Measurements from ENCODE around the gene PATJ. TPM values are rescaled to one million over a fixed set of nuclear protein-coding genes. Genes with fewer than 3 reads are reported as not detected.

The PATJ gene
- total RNA-seq, 1 donor from 2014 or later: 126 TPM

DNA sequence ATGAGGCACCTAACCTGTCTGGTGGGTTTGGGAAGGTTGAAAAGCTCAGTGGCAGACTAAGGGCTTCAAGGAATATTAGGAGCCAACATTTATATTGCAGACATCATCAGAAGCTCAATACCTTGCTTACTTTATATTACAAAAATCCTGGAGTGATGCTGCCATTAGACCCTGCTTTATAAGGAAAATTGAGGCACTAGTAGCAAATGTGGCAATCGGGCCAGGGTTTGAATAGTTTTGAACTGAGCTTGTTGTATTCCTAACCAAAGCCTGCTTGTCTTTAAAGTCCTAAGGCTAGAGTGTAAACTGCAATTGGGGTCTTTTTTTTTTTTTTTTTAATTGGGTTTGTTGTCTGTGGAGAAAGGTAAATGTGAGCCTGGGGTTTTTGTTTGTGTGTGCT, 466.7 kb downstream of the PATJ start:
- TF ChIP-seq, protein P1, sequence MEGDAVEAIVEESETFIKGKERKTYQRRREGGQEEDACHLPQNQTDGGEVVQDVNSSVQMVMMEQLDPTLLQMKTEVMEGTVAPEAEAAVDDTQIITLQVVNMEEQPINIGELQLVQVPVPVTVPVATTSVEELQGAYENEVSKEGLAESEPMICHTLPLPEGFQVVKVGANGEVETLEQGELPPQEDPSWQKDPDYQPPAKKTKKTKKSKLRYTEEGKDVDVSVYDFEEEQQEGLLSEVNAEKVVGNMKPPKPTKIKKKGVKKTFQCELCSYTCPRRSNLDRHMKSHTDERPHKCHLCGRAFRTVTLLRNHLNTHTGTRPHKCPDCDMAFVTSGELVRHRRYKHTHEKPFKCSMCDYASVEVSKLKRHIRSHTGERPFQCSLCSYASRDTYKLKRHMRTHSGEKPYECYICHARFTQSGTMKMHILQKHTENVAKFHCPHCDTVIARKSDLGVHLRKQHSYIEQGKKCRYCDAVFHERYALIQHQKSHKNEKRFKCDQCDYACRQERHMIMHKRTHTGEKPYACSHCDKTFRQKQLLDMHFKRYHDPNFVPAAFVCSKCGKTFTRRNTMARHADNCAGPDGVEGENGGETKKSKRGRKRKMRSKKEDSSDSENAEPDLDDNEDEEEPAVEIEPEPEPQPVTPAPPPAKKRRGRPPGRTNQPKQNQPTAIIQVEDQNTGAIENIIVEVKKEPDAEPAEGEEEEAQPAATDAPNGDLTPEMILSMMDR (IDR thresholded peaks at IDR 0.05; ENCODE audit: unreplicated experiment): no peak
- H3K4me3 Mint-ChIP-seq (ENCODE audit: low read depth): no peak overlapping the region
- peaks cover 35% of the 10 kb centered on the region for H3K9me3 Mint-ChIP-seq (ENCODE audit: low read depth)
- no peak overlapping the region for H3K27ac Mint-ChIP-seq
- H3K27me3 Mint-ChIP-seq: no peaks in the 10 kb centered on the region
- DNase-seq (ENCODE audit: low spot score, unreplicated experiment): no peak
- peaks cover 27% of the 10 kb centered on the region for H3K36me3 Mint-ChIP-seq (ENCODE audit: insufficient read depth)
- H3K4me1 Mint-ChIP-seq (ENCODE audit: low read depth): no peaks in the 10 kb centered on the region

GRCh38 chr1:62209931-62210595, 467.8 kb downstream of the PATJ start:
- no peak overlapping the region for H3K27ac Mint-ChIP-seq
- peaks cover 26% of the 10 kb centered on the region for H3K36me3 Mint-ChIP-seq (ENCODE audit: insufficient read depth)
- TF ChIP-seq, protein P1 (IDR thresholded peaks at IDR 0.05; ENCODE audit: unreplicated experiment): no peak
- no peaks in the 10 kb centered on the region for H3K27me3 Mint-ChIP-seq
- H3K9me3 Mint-ChIP-seq (ENCODE audit: low read depth): peaks cover 35% of the 10 kb centered on the region
- H3K4me3 Mint-ChIP-seq (ENCODE audit: low read depth): no peak overlapping the region
- H3K4me1 Mint-ChIP-seq (ENCODE audit: low read depth): no peaks in the 10 kb centered on the region
- no peak for DNase-seq (ENCODE audit: low spot score, unreplicated experiment)

GRCh38 chr1:62210960-62211359, 468.7 kb downstream of the PATJ start:
- Mint-ChIP-seq H3K27ac (no peak overlapping the region), H3K36me3 (ENCODE audit: insufficient read depth) (peaks cover 26% of the 10 kb centered on the region), H3K4me1 (ENCODE audit: low read depth) (no peaks in the 10 kb centered on the region), H3K4me3 (ENCODE audit: low read depth) (no peak overlapping the region), H3K27me3 (no peaks in the 10 kb centered on the region), H3K9me3 (ENCODE audit: low read depth) (peaks cover 35% of the 10 kb centered on the region)
- DNase-seq (ENCODE audit: low spot score, unreplicated experiment): no peak
- TF ChIP-seq, protein P1 (IDR thresholded peaks at IDR 0.05; ENCODE audit: unreplicated experiment): no peak

- Mint-ChIP-seq H3K27me3 (no peaks in the 10 kb centered on the region), H3K9me3 (ENCODE audit: low read depth) (peaks cover 24% of the 10 kb centered on the region), H3K36me3 (ENCODE audit: insufficient read depth) (peaks cover 22% of the 10 kb centered on the region), H3K4me1 (ENCODE audit: low read depth) (no peaks in the 10 kb centered on the region), H3K4me3 (ENCODE audit: low read depth) (no peak overlapping the region), H3K27ac (no peak overlapping the region)
- TF ChIP-seq, protein P1 (IDR thresholded peaks at IDR 0.05; ENCODE audit: unreplicated experiment): no peak
- no peak for DNase-seq (ENCODE audit: low spot score, unreplicated experiment)
Observed at GRCh38 chr1:62212411-62212810, 470.1 kb downstream of the PATJ start.

GRCh38 chr1:62213075-62213914, 471.0 kb downstream of the PATJ start:
- Mint-ChIP-seq H3K27ac (no peak overlapping the region), H3K36me3 (ENCODE audit: insufficient read depth) (peaks cover 20% of the 10 kb centered on the region), H3K9me3 (ENCODE audit: low read depth) (peaks cover 24% of the 10 kb centered on the region), H3K4me3 (ENCODE audit: low read depth) (no peak overlapping the region), H3K4me1 (ENCODE audit: low read depth) (no peaks in the 10 kb centered on the region), H3K27me3 (no peaks in the 10 kb centered on the region)
- DNase-seq (ENCODE audit: low spot score, unreplicated experiment): no peak
- TF ChIP-seq, protein P1 (IDR thresholded peaks at IDR 0.05; ENCODE audit: unreplicated experiment): no peak
